Vagina (tissue), 2 donors: Measurements from ENCODE around the gene SMCO1.

Experiments used
- CTCF ChIP-seq, 3 experiments: fragments of 450-650 bp in 2 of 3; fragments of 200-600 bp in 1 of 3; sonication (generic) in 1 of 3; IDR thresholded peaks; one replicate each; pipeline ENCODE4 v1.5.1; 2017 to 2019; ENCODE audit warnings: antibody characterized with exemption in 3 of 3, mild to moderate bottlenecking in 2 of 3, moderate library complexity in 2 of 3
- POLR2A ChIP-seq, 2 donors: fragments of 450-650 bp; IDR thresholded peaks; one replicate each; pipeline ENCODE4 v1.6.1; 2017; ENCODE audit warnings: antibody characterized with exemption in 2 of 2, mild to moderate bottlenecking in 2 of 2, moderate library complexity in 2 of 2
- POLR2AphosphoS5 ChIP-seq, 2 donors: sonication (generic); formaldehyde crosslinking; IDR thresholded peaks; one replicate each; pipeline ENCODE4 v1.9.0; 2017; ENCODE audit warnings: antibody characterized with exemption in 2 of 2, mild to moderate bottlenecking in 2 of 2, low read depth in 1 of 2; ENCODE audit not compliant: insufficient read depth in 1 of 2

GRCh38 chr3:196472286-196472685 lies 42.9 kb downstream of the SMCO1 start:
- no peak for TF ChIP-seq POLR2AphosphoS5 (IDR thresholded peaks at IDR 0.05; ENCODE audit: insufficient read depth in 1 of 2, low read depth in 1 of 2)
- no peak for TF ChIP-seq CTCF (IDR thresholded peaks at IDR 0.05)
- no peak for TF ChIP-seq POLR2A (IDR thresholded peaks at IDR 0.05)
